MM.1S (cell line): ENCODE data around the gene GPC5.

Source experiments
- DNase-seq: peaks from one replicate; pipeline ENCODE4 v3.0.0-alpha.2; 2015
- H2AFZ ChIP-seq: fragments of 300-600 bp; sonication (generic); 2 replicates; pipeline ENCODE4 v1.6.0; 2016; ENCODE audit warnings: antibody characterized with exemption, low read length
- H3F3A ChIP-seq: fragments of 300-600 bp; sonication (generic); 2 replicates; pipeline ENCODE4 v1.6.1; 2016; ENCODE audit warnings: mild to moderate bottlenecking, antibody characterized with exemption, low read length, moderate library complexity, mixed read lengths; ENCODE audit not compliant: insufficient read depth
- H3K27ac ChIP-seq: fragments of 300-600 bp; sonication (generic); 2 replicates; pipeline ENCODE4 v1.5.1; 2016; ENCODE audit warnings: mild to moderate bottlenecking, low read length
- H3K27me3 ChIP-seq: fragments of 300-600 bp; sonication (generic); replicated peaks from 2 replicates; pipeline ENCODE4 v1.6.0; 2016; ENCODE audit warnings: low read length; ENCODE audit not compliant: insufficient read depth
- H3K36me3 ChIP-seq: fragments of 300-600 bp; sonication (generic); replicated peaks from 2 replicates; pipeline ENCODE4 v1.6.1; 2016; ENCODE audit warnings: mild to moderate bottlenecking, low read length, mixed read lengths; ENCODE audit not compliant: insufficient read depth
- H3K4me1 ChIP-seq: fragments of 300-600 bp; sonication (generic); 2 replicates; pipeline ENCODE4 v1.6.1; 2016; ENCODE audit warnings: low read length, mixed read lengths
- H3K4me2 ChIP-seq: fragments of 300-600 bp; sonication (generic); 2 replicates; pipeline ENCODE4 v1.6.0; 2016; ENCODE audit warnings: low read depth, low read length
- H3K4me3 ChIP-seq: fragments of 300-600 bp; sonication (generic); 2 replicates; pipeline ENCODE4 v1.5.1; 2016; ENCODE audit warnings: low read length, mixed read lengths
- H3K79me2 ChIP-seq: fragments of 300-600 bp; sonication (generic); 2 replicates; pipeline ENCODE4 v1.6.1; 2016; ENCODE audit warnings: mixed run types, low read length, mixed read lengths
- H3K9ac ChIP-seq: fragments of 300-600 bp; sonication (generic); 2 replicates; pipeline ENCODE4 v1.6.1; 2016; ENCODE audit warnings: low read length, mixed read lengths
- H3K9me2 ChIP-seq: fragments of 300-600 bp; sonication (generic); replicated peaks from 2 replicates; pipeline ENCODE4 v1.6.1; 2016; ENCODE audit warnings: mild to moderate bottlenecking, low read length, mixed read lengths; ENCODE audit not compliant: insufficient read depth
- H3K9me3 ChIP-seq: fragments of 300-600 bp; sonication (generic); replicated peaks from 2 replicates; pipeline ENCODE4 v1.6.1; 2016; ENCODE audit warnings: mild to moderate bottlenecking, low read length, mixed read lengths; ENCODE audit not compliant: insufficient read depth
- H4K20me1 ChIP-seq: fragments of 300-600 bp; sonication (generic); 2 replicates; pipeline ENCODE4 v1.6.1; 2016; ENCODE audit warnings: mild to moderate bottlenecking, low read length, moderate library complexity, mixed read lengths; ENCODE audit not compliant: insufficient read depth
- EZH2 ChIP-seq: fragments of 300-600 bp; sonication (generic); optimal IDR thresholded peaks from 2 replicates; pipeline ENCODE3; 2017; ENCODE audit warnings: low read depth, mild to moderate bottlenecking, antibody characterized with exemption, low read length, mixed read lengths
- EZH2phosphoT487 ChIP-seq: fragments of 300-600 bp; sonication (generic); IDR thresholded peaks from 2 replicates; pipeline ENCODE4 v1.6.1; 2018; ENCODE audit warnings: antibody characterized with exemption, low read length
- TF ChIP-seq, protein P1 (sequence below): fragments of 300-600 bp; sonication (generic); IDR thresholded peaks from 2 replicates; pipeline ENCODE4 v1.5.1; 2016; ENCODE audit warnings: antibody characterized with exemption, low read length, mixed read lengths

The GPC5 gene

GRCh38 chr13:92028695-92029094 lies 630.3 kb downstream of the GPC5 start:
- Histone ChIP-seq H3K9me2 (no peaks in the 10 kb centered on the region), H3K27me3 (no peaks in the 10 kb centered on the region), H3K4me1 (no peaks in the 10 kb centered on the region), H3K4me3 (no peak overlapping the region), H2AFZ (no peak overlapping the region), H3K4me2 (no peak overlapping the region), H3K9ac (no peak overlapping the region), H3K27ac (no peak overlapping the region), H3K9me3 (no peaks in the 10 kb centered on the region), H4K20me1 (no peaks in the 10 kb centered on the region), H3K36me3 (no peaks in the 10 kb centered on the region), H3F3A (no peaks in the 10 kb centered on the region), H3K79me2 (no peaks in the 10 kb centered on the region)
- DNase-seq, result no peak
- no peak for TF ChIP-seq EZH2phosphoT487

GRCh38 chr13:92029641-92030040 lies 631.2 kb downstream of the GPC5 start:
- Histone ChIP-seq H3K79me2 (no peaks in the 10 kb centered on the region), H3K27me3 (no peaks in the 10 kb centered on the region), H3K9me3 (no peaks in the 10 kb centered on the region), H3K36me3 (no peaks in the 10 kb centered on the region), H2AFZ (no peak overlapping the region), H3K9ac (no peak overlapping the region), H3K9me2 (no peaks in the 10 kb centered on the region), H3K4me3 (no peak overlapping the region), H3F3A (no peaks in the 10 kb centered on the region), H3K4me1 (no peaks in the 10 kb centered on the region), H4K20me1 (no peaks in the 10 kb centered on the region), H3K27ac (no peak overlapping the region), H3K4me2 (no peak overlapping the region)
- DNase-seq, result no peak
- TF ChIP-seq EZH2phosphoT487, result no peak
- TF ChIP-seq, protein P1, sequence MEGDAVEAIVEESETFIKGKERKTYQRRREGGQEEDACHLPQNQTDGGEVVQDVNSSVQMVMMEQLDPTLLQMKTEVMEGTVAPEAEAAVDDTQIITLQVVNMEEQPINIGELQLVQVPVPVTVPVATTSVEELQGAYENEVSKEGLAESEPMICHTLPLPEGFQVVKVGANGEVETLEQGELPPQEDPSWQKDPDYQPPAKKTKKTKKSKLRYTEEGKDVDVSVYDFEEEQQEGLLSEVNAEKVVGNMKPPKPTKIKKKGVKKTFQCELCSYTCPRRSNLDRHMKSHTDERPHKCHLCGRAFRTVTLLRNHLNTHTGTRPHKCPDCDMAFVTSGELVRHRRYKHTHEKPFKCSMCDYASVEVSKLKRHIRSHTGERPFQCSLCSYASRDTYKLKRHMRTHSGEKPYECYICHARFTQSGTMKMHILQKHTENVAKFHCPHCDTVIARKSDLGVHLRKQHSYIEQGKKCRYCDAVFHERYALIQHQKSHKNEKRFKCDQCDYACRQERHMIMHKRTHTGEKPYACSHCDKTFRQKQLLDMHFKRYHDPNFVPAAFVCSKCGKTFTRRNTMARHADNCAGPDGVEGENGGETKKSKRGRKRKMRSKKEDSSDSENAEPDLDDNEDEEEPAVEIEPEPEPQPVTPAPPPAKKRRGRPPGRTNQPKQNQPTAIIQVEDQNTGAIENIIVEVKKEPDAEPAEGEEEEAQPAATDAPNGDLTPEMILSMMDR, result no peak
- no peak for TF ChIP-seq EZH2

GRCh38 chr13:92038905-92039304 lies 640.5 kb downstream of the GPC5 start:
- H4K20me1 ChIP-seq, result no peaks in the 10 kb centered on the region
- DNase-seq, result no peak

GRCh38 chr13:92042522-92042921 lies 644.1 kb downstream of the GPC5 start:
- no peak overlapping the region for H2AFZ ChIP-seq
- no peaks in the 10 kb centered on the region for H3K9me2 ChIP-seq
- no peak overlapping the region for H3K4me2 ChIP-seq
- H3K4me3 ChIP-seq, result no peak overlapping the region
- H3K4me1 ChIP-seq, result no peaks in the 10 kb centered on the region
- no peaks in the 10 kb centered on the region for H3K36me3 ChIP-seq
- no peak overlapping the region for H3K27ac ChIP-seq
- no peaks in the 10 kb centered on the region for H3K79me2 ChIP-seq
- TF ChIP-seq, protein P1, result no peak
- no peak for TF ChIP-seq EZH2
- TF ChIP-seq EZH2phosphoT487, result no peak
- no peaks in the 10 kb centered on the region for H3K27me3 ChIP-seq
- H3K9ac ChIP-seq, result no peak overlapping the region
- DNase-seq, result no peak
- no peaks in the 10 kb centered on the region for H3K9me3 ChIP-seq
- H4K20me1 ChIP-seq, result no peaks in the 10 kb centered on the region
- H3F3A ChIP-seq, result no peaks in the 10 kb centered on the region

More at GRCh38 chr13:92038905-92039304, 640.5 kb downstream of the GPC5 start:
- no peak overlapping the region for H3K27ac ChIP-seq
- H3K9me3 ChIP-seq, result no peaks in the 10 kb centered on the region
- H3K4me1 ChIP-seq, result no peaks in the 10 kb centered on the region
- H3K9me2 ChIP-seq, result no peaks in the 10 kb centered on the region
- H3K36me3 ChIP-seq, result no peaks in the 10 kb centered on the region
- H3K79me2 ChIP-seq, result no peaks in the 10 kb centered on the region
- no peak overlapping the region for H2AFZ ChIP-seq
- H3K4me3 ChIP-seq, result no peak overlapping the region
- no peak overlapping the region for H3K9ac ChIP-seq
- no peak overlapping the region for H3K4me2 ChIP-seq
- no peaks in the 10 kb centered on the region for H3F3A ChIP-seq
- no peaks in the 10 kb centered on the region for H3K27me3 ChIP-seq
- TF ChIP-seq EZH2 (no peak), EZH2phosphoT487 (no peak)
- TF ChIP-seq, protein P1, result no peak
